IMR-90 (cell line): ENCODE results near the gene TGM2. TPM values are rescaled to one million over a fixed set of nuclear protein-coding genes. Genes with fewer than 3 reads are reported as not detected.
A peak's percentile ranks its signal among the peaks of the same experiment; 100 is the strongest.

Experiments used
- ATAC-seq: fragments of 200-7000 bp; cut with Tn5 transposase; 2 replicates; pipeline ENCODE4 v1.9.1; 2020; ENCODE audit warnings: low read depth, mild to moderate bottlenecking, moderate library complexity
- BruUV-seq: library from RNA; stranded (reverse); fragments of 400-500 nt; replicated peaks from 2 replicates; lab custom pipeline; 2021; lab: Mats Ljungman, UMichigan
- CTCF ChIA-PET: fragments of 300-600 bp; formaldehyde crosslinking; extraction: SDS; loops from one replicate; lab custom pipeline; 2021; ENCODE audit warnings: antibody characterized with exemption; lab: Yijun Ruan, JAX
- POLR2A ChIA-PET: fragments of 300-600 bp; sonication (Branson Sonifier 250); formaldehyde crosslinking; loops from one replicate; lab custom pipeline; 2022; ENCODE audit warnings: antibody characterized with exemption; ENCODE audit not compliant: unreplicated experiment; lab: Charles Lee
- DNase-seq: peaks from one replicate; pipeline ENCODE4 v3.0.0; 2013
- H2AFZ ChIP-seq: replicated peaks from 2 replicates; pipeline ENCODE3; 2013; ENCODE audit warnings: low read length, mild to moderate bottlenecking; ENCODE audit not compliant: poor library complexity
- H2AK5ac ChIP-seq: 2 replicates; pipeline ENCODE4 v1.6.1; 2013; ENCODE audit warnings: low read depth, low read length, inconsistent platforms
- H2AK9ac ChIP-seq: replicated peaks from 2 replicates; pipeline ENCODE3; 2013; ENCODE audit warnings: mild to moderate bottlenecking, low read depth, low read length, moderate library complexity; ENCODE audit not compliant: poor library complexity
- H2BK120ac ChIP-seq: 2 replicates; pipeline ENCODE4 v1.6.1; 2013; ENCODE audit warnings: low read depth, low read length, inconsistent platforms
- H2BK15ac ChIP-seq: 3 replicates; pipeline ENCODE4 v1.6.1; 2013; ENCODE audit warnings: low read depth, low read length, inconsistent platforms
- H2BK20ac ChIP-seq: 2 replicates; pipeline ENCODE4 v1.6.1; 2013; ENCODE audit warnings: low read depth, mild to moderate bottlenecking, inconsistent platforms, low read length, moderate library complexity
- H2BK5ac ChIP-seq: 2 replicates; pipeline ENCODE4 v1.6.1; 2013; ENCODE audit warnings: mild to moderate bottlenecking, low read depth, low read length, inconsistent platforms; ENCODE audit not compliant: poor library complexity, severe bottlenecking
- H3K14ac ChIP-seq: replicated peaks from 2 replicates; pipeline ENCODE4 v1.6.1; 2013; ENCODE audit warnings: low read depth, low read length, inconsistent platforms
- H3K18ac ChIP-seq: 2 replicates; pipeline ENCODE4 v1.6.1; 2013; ENCODE audit warnings: low read depth, low read length, control low read depth
- H3K23ac ChIP-seq: 2 replicates; pipeline ENCODE4 v1.6.1; 2013; ENCODE audit warnings: low read depth, low read length, inconsistent platforms
- H3K27ac ChIP-seq: 2 replicates; pipeline ENCODE4 v1.5.1; 2013; ENCODE audit warnings: mild to moderate bottlenecking, control low read depth, low read length; ENCODE audit not compliant: insufficient read depth
- H3K27me3 ChIP-seq: 2 replicates; pipeline ENCODE4 v1.6.1; 2013; ENCODE audit warnings: low read length; ENCODE audit not compliant: control insufficient read depth, insufficient read depth
- H3K36me3 ChIP-seq: 2 replicates; pipeline ENCODE4 v1.6.1; 2013; ENCODE audit warnings: low read length, mixed read lengths; ENCODE audit not compliant: control insufficient read depth, insufficient read depth
- H3K4ac ChIP-seq: 2 replicates; pipeline ENCODE4 v1.6.1; 2013; ENCODE audit warnings: low read depth, low read length, inconsistent platforms
- H3K4me1 ChIP-seq: 2 replicates; pipeline ENCODE4 v1.6.1; 2013; ENCODE audit warnings: low read length, mixed read lengths; ENCODE audit not compliant: control insufficient read depth, insufficient read depth
- H3K4me2 ChIP-seq: 2 replicates; pipeline ENCODE4 v1.6.1; 2013; ENCODE audit warnings: low read depth, mild to moderate bottlenecking, control low read depth, low read length, moderate library complexity
- H3K4me3 ChIP-seq: 2 replicates; pipeline ENCODE4 v1.5.1; 2013; ENCODE audit warnings: low read depth, mild to moderate bottlenecking, control low read depth, low read length, moderate library complexity; ENCODE audit not compliant: insufficient read depth
- H3K56ac ChIP-seq: 2 replicates; pipeline ENCODE4 v1.6.1; 2013; ENCODE audit warnings: low read length, inconsistent platforms; ENCODE audit not compliant: insufficient read depth; ENCODE audit errors: extremely low read depth
- H3K79me1 ChIP-seq, 2 experiments: 2 replicates each; pipeline ENCODE4 v1.6.1; 2013; ENCODE audit warnings: low read length in 2 of 2, inconsistent platforms in 1 of 2, low read depth in 1 of 2
- H3K9ac ChIP-seq: 2 replicates; pipeline ENCODE4 v1.6.1; 2013; ENCODE audit warnings: low read depth, low read length, control low read depth
- H3K9me1 ChIP-seq: 2 replicates; pipeline ENCODE4 v1.6.1; 2013; ENCODE audit warnings: low read length, inconsistent platforms; ENCODE audit not compliant: insufficient read depth
- H3K9me3 ChIP-seq: 2 replicates; pipeline ENCODE4 v1.6.1; 2013; ENCODE audit warnings: low read length; ENCODE audit not compliant: control insufficient read depth, insufficient read depth
- H4K20me1 ChIP-seq: 2 replicates; pipeline ENCODE4 v1.6.1; 2013; ENCODE audit warnings: low read length, inconsistent platforms; ENCODE audit not compliant: insufficient read depth
- H4K5ac ChIP-seq: 2 replicates; pipeline ENCODE4 v1.6.1; 2013; ENCODE audit warnings: mild to moderate bottlenecking, low read depth, low read length, control low read depth
- H4K8ac ChIP-seq, 2 experiments: 2 replicates each; pipeline ENCODE4 v1.6.1; 2013; ENCODE audit warnings: low read depth in 2 of 2, low read length in 2 of 2, control low read depth in 1 of 2, inconsistent platforms in 1 of 2
- H4K91ac ChIP-seq: 2 replicates; pipeline ENCODE4 v1.6.1; 2013; ENCODE audit warnings: low read depth, low read length, inconsistent platforms; ENCODE audit not compliant: insufficient read depth
- BHLHE40 ChIP-seq: fragments of 150-350 bp; IDR thresholded peaks from 2 replicates; pipeline ENCODE4 v1.6.1; 2016; ENCODE audit warnings: mild to moderate bottlenecking, low read depth, low read length
- CEBPB ChIP-seq: IDR thresholded peaks from 2 replicates; pipeline ENCODE4 v1.6.1; 2012; ENCODE audit warnings: low read depth, low read length, improper control_type of control experiment
- CTCF ChIP-seq: conservative IDR thresholded peaks from 2 replicates; pipeline ENCODE4 v1.5.1; 2012; ENCODE audit warnings: mild to moderate bottlenecking, low read depth, low read length, improper control_type of control experiment
- ELK1 ChIP-seq: fragments of 150-350 bp; IDR thresholded peaks from 2 replicates; pipeline ENCODE4 v1.6.1; 2016; ENCODE audit warnings: low read depth, mild to moderate bottlenecking, low read length, moderate library complexity, borderline replicate concordance
- FOS ChIP-seq: fragments of 150-350 bp; IDR thresholded peaks from 2 replicates; pipeline ENCODE4 v1.6.1; 2016; ENCODE audit warnings: low read depth, low read length
- MAFK ChIP-seq: IDR thresholded peaks from 2 replicates; pipeline ENCODE4 v1.6.1; 2012; ENCODE audit warnings: low read depth, low read length, improper control_type of control experiment
- MAZ ChIP-seq: IDR thresholded peaks from 2 replicates; pipeline ENCODE4 v1.6.1; 2012; ENCODE audit warnings: low read depth, mild to moderate bottlenecking, low read length, improper control_type of control experiment, moderate library complexity, borderline replicate concordance
- MXI1 ChIP-seq: IDR thresholded peaks from 2 replicates; pipeline ENCODE4 v1.6.1; 2012; ENCODE audit warnings: low read depth, mild to moderate bottlenecking, low read length, moderate library complexity, borderline replicate concordance
- NFE2L2 ChIP-seq: fragments of 150-350 bp; IDR thresholded peaks from 2 replicates; pipeline ENCODE4 v1.6.1; 2016; ENCODE audit warnings: low read depth, mild to moderate bottlenecking, low read length
- POLR2A ChIP-seq: IDR thresholded peaks from 2 replicates; pipeline ENCODE4 v1.6.1; 2012; ENCODE audit warnings: mild to moderate bottlenecking, low read depth, low read length
- RAD21 ChIP-seq: IDR thresholded peaks from 2 replicates; pipeline ENCODE4 v1.6.1; 2012; ENCODE audit warnings: low read length, improper control_type of control experiment
- RCOR1 ChIP-seq: IDR thresholded peaks from 2 replicates; pipeline ENCODE4 v1.6.1; 2012; ENCODE audit warnings: mild to moderate bottlenecking, low read length, improper control_type of control experiment; ENCODE audit not compliant: insufficient replicate concordance
- SMC3 ChIP-seq: fragments of 150-350 bp; IDR thresholded peaks from 2 replicates; pipeline ENCODE4 v1.6.1; 2016; ENCODE audit warnings: low read depth, mild to moderate bottlenecking, antibody characterized with exemption, low read length, moderate library complexity
- WGBS, 2 experiments: methylation state at CpG; one replicate each; pipeline versions ENCODE4 v1.1.5 to v1.1.7; 2013; ENCODE audit warnings: missing lambda C conversion rate in 2 of 2; ENCODE audit not compliant: insufficient read length in 1 of 2; ENCODE audit errors: extremely low coverage in 2 of 2; 5-methylcytosine and 5-hydroxymethylcytosine counted together
- dilution Hi-C: fragments of 300-500 bp; cut with HindIII; formaldehyde crosslinking; loops from one replicate; pipeline ENCODE4 v1.14.3; 2018; ENCODE audit warnings: low sequenced_read_pairs; ENCODE audit not compliant: unreplicated experiment
- in situ Hi-C: fragments of 300-500 bp; cut with MboI; formaldehyde crosslinking; loops from 3 replicates; pipeline ENCODE4 v1.14.3; 2019; ENCODE audit warnings: low sequenced_read_pairs, inconsistent platforms, mixed read lengths
- intact Hi-C: fragments of 100-400 bp; cut with micrococcal nuclease; formaldehyde crosslinking; loops from 2 replicates; pipeline ENCODE4 v1.10.0; 2022
- polyA plus RNA-seq, 3 experiments: library from polyadenylated mRNA; depleted of rRNA; stranded (reverse); fragments of >200 nt; gene quantifications; 2 replicates each; pipeline ENCODE4 v1.2.3, GENCODE V29; 2012; ENCODE audit warnings: low replicate concordance in 1 of 3
- total RNA-seq: library from RNA; depleted of rRNA; stranded (reverse); fragments of >200 nt; gene quantifications from 2 replicates; pipeline ENCODE4 v1.2.3, GENCODE V29; 2012
- TF ChIP-seq, protein P1 (sequence below): fragments of 150-350 bp; IDR thresholded peaks from 2 replicates; pipeline ENCODE4 v1.6.1; 2017; ENCODE audit warnings: mild to moderate bottlenecking, antibody characterized with exemption, low read length, low read depth

Gene TGM2
- total and polyA plus RNA-seq, 2 of the 4 experiments (the other 2 are of a cell fraction) = 239 to 268 TPM

GRCh38 chr20:38126146-38126921 lies 38.7 kb downstream of the TGM2 start:
- H3K9me3 ChIP-seq = no peaks in the 10 kb centered on the region
- peak overlapping the region; percentile 16 for H2BK5ac ChIP-seq
- H3K79me1 ChIP-seq = peaks cover 0 to 8% of the 10 kb centered on the region in 2 experiments; a peak in 1 of 4 replicates
- ChIA-PET POLR2A (no interaction called here), CTCF (interaction anchor here (1.0 kb wide), 1 partner anchor 39 kb away, joined by 3 read pairs; no protein-coding TSS in a partner anchor)
- 82% methylated on average over 3 of the region's 7 CpGs; no CpG with 5 or more reads in 1 of the 2 experiments for WGBS, 2 experiments
- peak overlapping the region; percentile 72 for H2BK120ac ChIP-seq
- intact Hi-C loops = no loop called here
- H4K5ac ChIP-seq = peak overlapping the region; percentile 52
- H3K27me3 ChIP-seq = no peaks in the 10 kb centered on the region
- H3K9ac ChIP-seq = no peak overlapping the region
- H2BK15ac ChIP-seq = peak overlapping the region; percentile 94; the same call in 2 of the 3 replicates
- H3K23ac ChIP-seq = peak overlapping the region; percentile 63
- peak overlapping the region; percentile 77 for H2BK20ac ChIP-seq
- peak overlapping the region; percentile 51 for H3K27ac ChIP-seq
- dilution Hi-C loops = no loop called here
- no peak overlapping the region for H2AFZ ChIP-seq
- in situ Hi-C loops = no loop called here
- no peak overlapping the region for H3K56ac ChIP-seq
- H3K14ac ChIP-seq = peak overlapping the region; percentile 71
- peaks cover 32% of the 10 kb centered on the region for H3K4me1 ChIP-seq
- H3K4me2 ChIP-seq = no peak overlapping the region
- no peak overlapping the region for H3K4me3 ChIP-seq
- H3K4ac ChIP-seq = peak overlapping the region; percentile 92
- H3K18ac ChIP-seq = peak overlapping the region; percentile 80
- peak overlapping the region; percentile 89 for H4K91ac ChIP-seq
- BruUV-seq = no TSS peak
- ATAC-seq = no peak
- peak overlapping the region; percentile 55 for H2AK9ac ChIP-seq
- H3K36me3 ChIP-seq = peaks cover 20% of the 10 kb centered on the region
- peaks cover 32% of the 10 kb centered on the region for H3K9me1 ChIP-seq
- H2AK5ac ChIP-seq = peak overlapping the region; percentile 94
- peak overlapping the region; percentile 8 to 93; a peak in 3 of 4 replicates for H4K8ac ChIP-seq
- no peak for DNase-seq
- H4K20me1 ChIP-seq = no peaks in the 10 kb centered on the region; the same call in 1 of the 2 replicates
- TF ChIP-seq BHLHE40 (no peak), NFE2L2 (no peak), POLR2A (no peak), MXI1 (no peak), CEBPB (no peak), CTCF (no peak), RAD21 (no peak), ELK1 (no peak), MAZ (no peak), RCOR1 (no peak), FOS (no peak), MAFK (no peak), SMC3 (no peak)
- TF ChIP-seq, protein P1, sequence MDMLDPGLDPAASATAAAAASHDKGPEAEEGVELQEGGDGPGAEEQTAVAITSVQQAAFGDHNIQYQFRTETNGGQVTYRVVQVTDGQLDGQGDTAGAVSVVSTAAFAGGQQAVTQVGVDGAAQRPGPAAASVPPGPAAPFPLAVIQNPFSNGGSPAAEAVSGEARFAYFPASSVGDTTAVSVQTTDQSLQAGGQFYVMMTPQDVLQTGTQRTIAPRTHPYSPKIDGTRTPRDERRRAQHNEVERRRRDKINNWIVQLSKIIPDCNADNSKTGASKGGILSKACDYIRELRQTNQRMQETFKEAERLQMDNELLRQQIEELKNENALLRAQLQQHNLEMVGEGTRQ = no peak
